ENCODE measurements around the gene CD7. TPM values are rescaled to one million over a fixed set of nuclear protein-coding genes. Genes with fewer than 3 reads are reported as not detected.
A peak's percentile ranks its signal among the peaks of the same experiment; 100 is the strongest.

The CD7 gene
- total RNA-seq, 1 donor from 2014 or later = not detected

DNA sequence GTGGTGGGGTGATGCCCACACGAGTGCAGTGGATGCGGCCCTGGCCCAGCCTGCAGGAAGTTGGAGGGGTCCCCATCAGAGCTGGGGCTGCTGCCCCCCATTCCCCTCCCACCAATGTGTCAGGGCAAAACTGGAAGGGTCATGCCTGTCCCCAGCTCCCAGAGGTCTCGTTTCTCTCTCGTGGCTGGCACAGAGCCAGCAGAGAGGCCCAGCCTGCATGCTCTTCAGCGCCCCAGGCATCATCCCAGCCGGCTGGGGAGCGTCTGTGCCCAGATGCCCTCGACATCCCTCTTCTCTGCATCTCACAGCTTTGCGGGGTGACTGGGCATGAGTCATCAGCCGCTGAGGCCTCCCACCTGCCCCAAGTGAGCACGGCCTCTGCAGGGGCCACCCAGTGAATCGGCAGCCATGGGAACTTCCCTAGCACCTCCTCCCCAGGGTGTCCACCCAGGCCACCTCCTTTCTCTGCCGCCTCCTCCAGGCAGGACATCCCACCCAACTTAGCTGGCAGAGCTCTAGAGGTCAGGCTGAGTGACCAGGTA lies 34.1 kb downstream of the CD7 start:
- no peak overlapping the region for H3K4me3 ChIP-seq (ENCODE audit: low read depth, low read length)
- TF ChIP-seq, protein P1, sequence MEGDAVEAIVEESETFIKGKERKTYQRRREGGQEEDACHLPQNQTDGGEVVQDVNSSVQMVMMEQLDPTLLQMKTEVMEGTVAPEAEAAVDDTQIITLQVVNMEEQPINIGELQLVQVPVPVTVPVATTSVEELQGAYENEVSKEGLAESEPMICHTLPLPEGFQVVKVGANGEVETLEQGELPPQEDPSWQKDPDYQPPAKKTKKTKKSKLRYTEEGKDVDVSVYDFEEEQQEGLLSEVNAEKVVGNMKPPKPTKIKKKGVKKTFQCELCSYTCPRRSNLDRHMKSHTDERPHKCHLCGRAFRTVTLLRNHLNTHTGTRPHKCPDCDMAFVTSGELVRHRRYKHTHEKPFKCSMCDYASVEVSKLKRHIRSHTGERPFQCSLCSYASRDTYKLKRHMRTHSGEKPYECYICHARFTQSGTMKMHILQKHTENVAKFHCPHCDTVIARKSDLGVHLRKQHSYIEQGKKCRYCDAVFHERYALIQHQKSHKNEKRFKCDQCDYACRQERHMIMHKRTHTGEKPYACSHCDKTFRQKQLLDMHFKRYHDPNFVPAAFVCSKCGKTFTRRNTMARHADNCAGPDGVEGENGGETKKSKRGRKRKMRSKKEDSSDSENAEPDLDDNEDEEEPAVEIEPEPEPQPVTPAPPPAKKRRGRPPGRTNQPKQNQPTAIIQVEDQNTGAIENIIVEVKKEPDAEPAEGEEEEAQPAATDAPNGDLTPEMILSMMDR (conservative IDR thresholded peaks at IDR 0.05; ENCODE audit: low read depth, low read length) = no peak
- DNase-seq (ENCODE audit: low read depth) = no peak

DNA sequence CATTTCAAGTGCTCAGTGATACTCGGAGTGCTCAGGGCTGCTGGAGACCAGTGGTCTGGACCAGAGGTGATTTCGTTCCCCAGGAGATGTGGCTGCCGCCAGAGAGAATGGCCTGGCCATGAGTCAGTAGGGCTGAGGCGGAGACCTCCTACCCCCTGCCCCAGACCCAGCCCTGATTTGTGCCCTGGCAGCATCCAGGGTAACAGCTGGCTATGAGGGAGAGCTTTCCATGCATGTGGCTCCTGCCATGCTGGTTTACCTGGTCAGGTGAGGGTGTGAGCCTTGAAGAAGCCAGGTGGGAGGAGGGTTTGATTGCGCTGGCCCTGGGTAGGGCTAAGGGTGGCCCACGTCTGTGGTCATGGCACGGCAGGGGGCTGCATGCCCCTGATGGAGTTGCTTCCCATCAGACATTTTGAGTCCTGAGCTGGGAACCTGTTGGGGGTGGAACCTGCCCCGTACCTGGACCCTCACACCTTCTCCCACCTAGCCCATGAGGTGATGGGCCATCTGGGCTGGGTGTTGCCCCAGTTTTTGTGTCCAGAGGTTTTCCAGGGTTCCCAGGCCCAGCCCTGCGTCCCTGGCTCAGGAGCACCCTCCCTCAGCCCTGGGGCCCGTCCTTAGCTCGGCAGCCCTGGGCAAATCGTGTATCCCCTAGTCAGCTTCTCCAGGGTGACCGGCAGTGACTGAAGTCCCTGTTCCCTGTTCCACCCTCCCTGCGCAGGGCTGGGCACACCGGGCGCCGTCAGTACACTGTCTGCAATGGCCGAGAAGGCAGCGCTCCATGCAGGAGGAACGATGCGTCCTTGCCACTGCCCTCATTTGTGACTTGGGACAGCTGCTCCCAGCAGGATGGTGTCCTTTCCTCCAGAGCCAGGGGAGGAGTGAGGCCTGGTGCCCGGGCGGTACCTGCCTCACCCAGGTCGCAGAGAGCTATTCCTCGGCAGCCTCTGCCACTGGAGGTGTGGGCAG lies 34.9 kb downstream of the CD7 start:
- TF ChIP-seq, protein P1 (conservative IDR thresholded peaks at IDR 0.05; ENCODE audit: low read depth, low read length) = no peak
- no peak overlapping the region for H3K4me3 ChIP-seq (ENCODE audit: low read depth, low read length)
- DNase-seq (ENCODE audit: low read depth) = no peak

DNA sequence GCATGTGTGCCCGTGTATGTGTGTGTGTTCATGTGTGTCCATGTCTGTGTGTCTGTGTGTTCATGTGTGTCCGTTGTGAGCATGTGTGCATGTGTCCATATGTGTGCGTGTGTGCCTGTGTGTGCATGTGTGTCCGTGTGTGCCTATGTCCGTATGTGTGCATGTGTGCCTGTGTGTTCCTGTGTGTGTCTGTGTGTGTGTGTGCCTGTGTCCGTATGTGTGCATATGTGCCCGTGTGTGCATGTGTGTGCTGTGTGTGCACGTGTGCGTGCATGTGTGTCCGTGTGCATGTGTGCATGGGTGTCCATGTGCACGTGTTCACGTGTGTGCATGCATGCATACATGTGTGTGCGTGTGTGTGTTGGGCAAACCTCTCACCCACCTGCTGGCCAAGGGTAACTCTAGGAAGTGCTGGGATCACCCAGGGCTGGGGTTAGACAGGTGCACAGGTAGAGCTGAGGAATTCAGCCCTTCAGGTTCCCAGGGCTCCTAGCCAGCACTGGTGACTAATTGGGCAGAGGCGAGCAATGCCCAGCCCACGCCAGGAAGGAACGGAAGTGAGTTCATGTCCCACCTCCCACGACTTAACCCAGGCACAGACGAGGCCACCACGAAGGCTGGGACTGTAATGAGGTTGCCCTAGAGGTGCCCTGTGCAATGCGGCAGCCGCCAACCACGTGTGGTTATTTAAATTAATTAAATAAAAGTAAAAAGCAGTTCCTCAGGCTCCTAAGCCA lies 35.7 kb downstream of the CD7 start:
- peak; percentile 59 for DNase-seq (ENCODE audit: low read depth)
- no peak overlapping the region for H3K4me3 ChIP-seq (ENCODE audit: low read depth, low read length)
- TF ChIP-seq, protein P1 (conservative IDR thresholded peaks at IDR 0.05; ENCODE audit: low read depth, low read length) = no peak

DNA sequence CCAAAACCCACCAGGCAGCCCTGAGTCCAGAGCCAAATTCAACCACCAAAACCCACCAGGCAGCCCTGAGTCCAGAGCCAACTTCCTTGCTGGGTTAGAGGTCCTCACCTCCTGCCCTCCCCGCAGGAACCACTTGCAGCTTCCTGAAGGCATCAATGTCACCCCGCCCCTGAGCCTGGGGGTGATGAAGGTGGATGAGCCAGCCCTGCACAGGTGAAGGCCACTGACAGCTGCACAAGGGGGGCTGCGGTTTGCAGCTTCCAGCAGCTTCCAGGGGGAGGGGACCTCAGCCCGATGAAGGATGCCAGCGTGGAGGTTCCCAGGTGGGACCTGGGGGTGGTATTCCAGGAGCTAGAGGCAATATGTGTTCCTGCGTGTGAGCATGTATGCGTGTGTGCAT lies 36.3 kb downstream of the CD7 start:
- H3K4me3 ChIP-seq (ENCODE audit: low read depth, low read length) = no peak overlapping the region
- no peak for DNase-seq (ENCODE audit: low read depth)
- TF ChIP-seq, protein P1 (conservative IDR thresholded peaks at IDR 0.05; ENCODE audit: low read depth, low read length) = no peak

DNA sequence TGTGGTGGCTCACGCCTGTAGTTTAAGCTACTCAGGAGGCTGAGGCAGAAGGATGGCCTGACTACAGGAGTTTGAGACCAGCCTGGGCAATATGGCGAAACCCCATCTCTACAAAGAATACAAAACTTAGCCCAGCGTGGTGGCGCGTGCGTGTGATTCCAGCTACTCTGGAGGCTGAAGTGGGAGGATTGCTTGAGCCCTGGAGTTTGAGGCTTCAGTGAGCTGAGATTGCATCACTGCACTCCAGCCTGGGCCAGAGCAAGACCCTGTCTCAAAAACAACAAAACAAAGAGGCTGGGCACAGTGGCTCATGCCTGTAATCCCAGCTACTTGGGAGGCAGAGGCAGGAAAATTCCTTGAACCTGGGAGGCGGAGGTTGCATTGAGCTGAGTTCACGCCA lies 36.9 kb downstream of the CD7 start:
- H3K4me3 ChIP-seq (ENCODE audit: low read depth, low read length) = no peak overlapping the region
- TF ChIP-seq, protein P1 (conservative IDR thresholded peaks at IDR 0.05; ENCODE audit: low read depth, low read length) = no peak
- no peak for DNase-seq (ENCODE audit: low read depth)

DNA sequence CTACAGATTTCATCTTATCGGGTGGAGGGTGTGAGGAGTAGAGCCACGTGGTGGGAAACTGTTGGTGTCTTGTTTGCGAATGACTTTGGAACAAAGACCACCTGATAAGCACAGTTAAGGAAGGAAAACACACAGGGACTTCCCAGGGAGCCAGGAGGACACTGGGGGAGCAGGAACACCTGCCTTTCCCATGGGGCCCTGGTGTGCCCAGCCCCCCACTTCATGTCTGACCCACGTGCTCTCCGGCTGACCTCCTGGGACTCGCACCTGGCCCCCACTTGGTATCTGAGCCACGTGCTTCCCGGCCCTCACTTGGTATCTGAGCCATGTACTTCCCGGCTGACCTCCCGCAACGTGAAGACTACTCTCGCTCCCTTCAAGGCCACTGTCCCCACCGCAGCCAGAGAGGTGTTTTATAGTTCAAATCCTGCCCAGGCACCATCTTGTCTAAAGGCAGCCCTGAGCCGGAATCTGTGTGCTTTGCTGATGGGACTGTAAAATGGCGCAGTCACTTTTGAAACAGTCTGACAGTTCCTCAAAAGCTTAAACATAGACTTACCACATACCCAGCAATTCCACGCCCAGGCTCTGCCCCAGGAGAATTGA lies 38.5 kb downstream of the CD7 start:
- TF ChIP-seq, protein P1 (conservative IDR thresholded peaks at IDR 0.05; ENCODE audit: low read depth, low read length) = no peak
- no peak for DNase-seq (ENCODE audit: low read depth)
- H3K4me3 ChIP-seq (ENCODE audit: low read depth, low read length) = no peak overlapping the region
